C4-2B (cell line): ENCODE measurements around the gene CCNG1.

ENCODE experiments used
- H3K27ac ChIP-seq: fragments of 450-650 bp; 2 replicates; pipeline ENCODE4 v1.5.1; 2017
- ZFX ChIP-seq: fragments of 450-650 bp; IDR thresholded peaks from 2 replicates; pipeline ENCODE4 v1.6.1; 2017
- TF ChIP-seq, protein P1 (sequence below): fragments of 450-650 bp; conservative IDR thresholded peaks from 2 replicates; pipeline ENCODE4 v1.5.1; 2017; ENCODE audit warnings: mild to moderate bottlenecking

The CCNG1 gene

DNA sequence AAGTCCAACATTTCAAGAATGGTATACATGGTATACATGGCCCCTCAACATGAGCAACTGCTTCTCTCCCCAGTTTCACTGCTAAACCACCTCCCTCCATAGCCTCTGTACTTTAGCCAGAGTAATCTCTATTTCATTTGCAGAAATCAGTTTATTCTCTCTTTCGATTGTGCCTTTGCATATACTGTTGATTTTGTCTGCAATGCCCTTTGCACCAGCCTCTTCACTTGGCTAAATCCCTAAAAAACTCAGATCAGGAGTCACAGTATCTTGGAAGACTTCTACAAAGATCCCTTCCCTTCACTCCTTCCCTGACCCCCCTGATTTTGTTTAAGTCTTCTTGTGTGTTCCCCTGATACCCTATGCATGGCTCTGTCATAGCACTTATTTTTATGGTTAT, 4.9 kb upstream of the CCNG1 start:
- no peak overlapping the region for H3K27ac ChIP-seq
- TF ChIP-seq, protein P1, sequence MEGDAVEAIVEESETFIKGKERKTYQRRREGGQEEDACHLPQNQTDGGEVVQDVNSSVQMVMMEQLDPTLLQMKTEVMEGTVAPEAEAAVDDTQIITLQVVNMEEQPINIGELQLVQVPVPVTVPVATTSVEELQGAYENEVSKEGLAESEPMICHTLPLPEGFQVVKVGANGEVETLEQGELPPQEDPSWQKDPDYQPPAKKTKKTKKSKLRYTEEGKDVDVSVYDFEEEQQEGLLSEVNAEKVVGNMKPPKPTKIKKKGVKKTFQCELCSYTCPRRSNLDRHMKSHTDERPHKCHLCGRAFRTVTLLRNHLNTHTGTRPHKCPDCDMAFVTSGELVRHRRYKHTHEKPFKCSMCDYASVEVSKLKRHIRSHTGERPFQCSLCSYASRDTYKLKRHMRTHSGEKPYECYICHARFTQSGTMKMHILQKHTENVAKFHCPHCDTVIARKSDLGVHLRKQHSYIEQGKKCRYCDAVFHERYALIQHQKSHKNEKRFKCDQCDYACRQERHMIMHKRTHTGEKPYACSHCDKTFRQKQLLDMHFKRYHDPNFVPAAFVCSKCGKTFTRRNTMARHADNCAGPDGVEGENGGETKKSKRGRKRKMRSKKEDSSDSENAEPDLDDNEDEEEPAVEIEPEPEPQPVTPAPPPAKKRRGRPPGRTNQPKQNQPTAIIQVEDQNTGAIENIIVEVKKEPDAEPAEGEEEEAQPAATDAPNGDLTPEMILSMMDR: no peak
- TF ChIP-seq ZFX: no peak

DNA sequence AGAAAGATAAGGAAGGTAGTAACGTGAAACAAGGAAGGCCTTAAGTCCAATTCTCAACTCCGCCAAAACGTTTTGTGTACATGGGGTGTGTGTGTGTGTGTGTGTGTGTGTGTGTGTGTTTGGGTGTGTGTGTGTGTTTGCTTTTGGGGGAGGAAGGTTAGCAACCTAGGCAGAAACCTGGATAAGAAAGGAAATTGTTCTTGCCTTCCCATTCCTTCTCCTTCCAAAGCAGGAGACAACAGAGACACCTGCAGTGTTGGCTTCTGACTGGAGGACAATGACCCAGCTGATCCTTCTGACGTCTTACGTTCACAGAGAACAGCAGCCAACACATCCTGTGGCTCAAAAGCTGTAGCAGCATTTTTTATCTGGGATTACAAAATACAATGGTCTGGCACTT, 4.1 kb upstream of the CCNG1 start:
- H3K27ac ChIP-seq: no peak overlapping the region
- TF ChIP-seq ZFX: no peak
- TF ChIP-seq, protein P1: no peak

DNA sequence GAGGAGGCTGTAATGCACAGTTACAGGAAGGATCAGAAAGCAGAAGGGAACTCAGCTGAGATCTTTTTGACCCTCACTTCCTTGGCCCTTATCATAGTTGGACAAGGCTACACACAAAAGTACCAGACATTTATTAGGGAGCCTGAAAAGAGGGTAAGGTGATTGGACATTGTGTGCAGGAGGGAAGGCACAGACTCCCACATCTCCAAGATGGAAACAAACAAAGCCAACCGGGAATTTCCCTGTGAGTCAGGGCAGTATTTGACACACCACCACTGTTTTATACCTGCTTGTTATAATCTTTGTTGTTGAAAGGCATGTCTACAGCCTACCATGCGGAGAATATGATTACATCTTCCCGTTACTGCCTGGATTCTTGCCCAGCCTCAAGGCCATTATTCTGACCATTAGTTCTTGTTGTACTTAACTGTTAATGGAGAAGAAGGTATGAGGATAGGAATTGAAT, 3.0 kb upstream of the CCNG1 start:
- TF ChIP-seq, protein P1: no peak
- TF ChIP-seq ZFX: no peak

DNA sequence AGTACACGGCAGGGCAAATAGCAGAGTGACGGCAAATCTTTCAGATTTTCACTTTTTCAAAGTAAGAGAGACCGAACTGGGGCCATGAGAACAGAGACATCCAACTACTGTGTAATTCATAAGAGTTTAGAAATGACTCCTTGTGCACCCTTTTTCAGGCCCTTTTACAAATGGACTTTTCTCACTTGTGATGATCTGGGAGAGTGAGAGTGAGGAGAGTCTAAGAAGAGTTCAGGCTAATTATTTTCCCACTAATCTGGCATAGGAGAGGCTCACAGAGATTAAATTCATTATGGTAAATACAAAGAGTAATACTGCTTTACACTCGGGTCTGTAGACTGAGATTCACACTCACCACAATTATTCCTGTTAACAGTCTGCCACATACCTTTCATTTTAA, 880 bp upstream of the CCNG1 start:
- H3K27ac ChIP-seq: peak overlapping the region; percentile 32; the same call in 1 of the 2 replicates
- no peak for TF ChIP-seq ZFX
- TF ChIP-seq, protein P1: no peak

More for the DNA sequence above, 3.0 kb upstream of the CCNG1 start:
- H3K27ac ChIP-seq: no peak overlapping the region

DNA sequence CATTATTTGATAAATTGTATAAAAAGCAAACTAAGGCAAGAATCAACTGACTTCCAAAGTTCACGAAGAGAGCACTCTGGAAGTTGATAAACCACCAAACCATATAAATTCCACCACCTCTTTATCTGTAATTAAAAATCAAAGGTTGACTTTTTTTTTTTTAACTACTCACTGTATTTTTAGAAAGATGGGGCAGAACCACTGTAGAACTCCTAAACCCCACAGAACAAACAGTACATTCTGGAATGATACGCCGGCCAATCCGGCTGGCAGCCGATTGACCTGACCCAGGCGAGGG, 435 bp upstream of the CCNG1 start:
- H3K27ac ChIP-seq: peak overlapping the region; percentile 96
- TF ChIP-seq, protein P1: no peak
- no peak for TF ChIP-seq ZFX

DNA sequence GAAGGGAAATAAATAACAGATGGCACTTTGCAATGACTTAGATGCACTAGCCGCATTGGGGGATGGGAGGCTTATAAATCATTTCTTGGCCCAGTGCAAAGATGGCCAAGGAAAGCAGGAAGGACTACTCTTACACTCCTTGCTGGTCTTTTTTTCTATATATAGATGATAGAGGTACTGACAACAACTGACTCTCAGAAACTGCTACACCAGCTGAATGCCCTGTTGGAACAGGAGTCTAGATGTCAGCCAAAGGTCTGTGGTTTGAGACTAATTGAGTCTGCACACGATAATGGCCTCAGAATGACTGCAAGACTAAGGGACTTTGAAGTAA, 1.7 kb downstream of the CCNG1 start:
- H3K27ac ChIP-seq: peak overlapping the region; percentile 96
- TF ChIP-seq ZFX: no peak
- TF ChIP-seq, protein P1: no peak

DNA sequence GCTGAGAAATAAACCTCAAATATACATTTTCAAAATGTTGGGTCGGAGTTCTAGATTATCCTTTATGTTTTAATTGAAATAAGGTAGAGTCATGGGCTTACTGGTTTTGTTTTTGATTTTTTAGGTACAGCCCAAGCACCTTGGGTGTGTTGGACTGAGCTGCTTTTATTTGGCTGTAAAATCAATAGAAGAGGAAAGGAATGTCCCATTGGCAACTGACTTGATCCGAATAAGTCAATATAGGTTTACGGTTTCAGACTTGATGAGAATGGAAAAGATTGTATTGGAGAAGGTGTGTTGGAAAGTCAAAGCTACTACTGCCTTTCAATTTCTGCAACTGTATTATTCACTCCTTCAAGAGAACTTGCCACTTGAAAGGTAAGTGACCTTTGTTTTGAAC, 3.6 kb downstream of the CCNG1 start:
- no peak overlapping the region for H3K27ac ChIP-seq
- TF ChIP-seq, protein P1: no peak
- TF ChIP-seq ZFX: no peak

DNA sequence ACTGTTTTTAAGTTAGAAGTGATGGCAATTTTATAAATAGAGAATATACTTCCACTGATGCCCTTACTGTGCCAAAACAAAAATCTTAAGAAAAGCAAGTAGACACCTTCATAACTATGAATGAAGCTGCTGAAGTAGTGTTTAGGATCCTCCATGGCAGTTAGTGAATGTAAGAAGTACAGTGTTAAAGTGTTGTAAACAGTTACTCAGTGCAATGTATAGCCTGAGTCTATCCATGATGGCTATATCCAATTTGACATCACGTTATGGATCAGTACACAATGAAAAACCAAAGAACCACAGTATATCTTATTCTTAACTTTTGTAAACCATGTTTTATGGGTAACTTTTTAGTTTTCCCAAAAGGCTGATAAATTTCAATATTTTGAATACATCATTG, 7.1 kb downstream of the CCNG1 start:
- H3K27ac ChIP-seq: no peak overlapping the region
- TF ChIP-seq, protein P1: no peak
- no peak for TF ChIP-seq ZFX
